ENCODE data around the gene TEX22. TPM values are rescaled to one million over a fixed set of nuclear protein-coding genes. Genes with fewer than 3 reads are reported as not detected.

Gene TEX22
- total RNA-seq, 1 experiment from 2014 or later = 4.1 TPM

- Mint-ChIP-seq H3K36me3 (ENCODE audit: insufficient read depth, unreplicated experiment) (peaks cover 6% of the 10 kb centered on the region), H3K4me3 (ENCODE audit: unreplicated experiment) (no peak overlapping the region), H3K9me3 (ENCODE audit: unreplicated experiment) (no peaks in the 10 kb centered on the region), H3K27ac (ENCODE audit: low read depth, unreplicated experiment) (no peak overlapping the region), H3K4me1 (ENCODE audit: insufficient read depth, unreplicated experiment) (no peaks in the 10 kb centered on the region), H3K27me3 (ENCODE audit: insufficient read depth, unreplicated experiment) (no peaks in the 10 kb centered on the region)
- intact Hi-C loops (cut with micrococcal nuclease) = loop anchor here (5.0 kb wide), 1 partner anchor 153 kb away; the partner anchor contains the start of gene TMEM121
- TF ChIP-seq, protein P1, sequence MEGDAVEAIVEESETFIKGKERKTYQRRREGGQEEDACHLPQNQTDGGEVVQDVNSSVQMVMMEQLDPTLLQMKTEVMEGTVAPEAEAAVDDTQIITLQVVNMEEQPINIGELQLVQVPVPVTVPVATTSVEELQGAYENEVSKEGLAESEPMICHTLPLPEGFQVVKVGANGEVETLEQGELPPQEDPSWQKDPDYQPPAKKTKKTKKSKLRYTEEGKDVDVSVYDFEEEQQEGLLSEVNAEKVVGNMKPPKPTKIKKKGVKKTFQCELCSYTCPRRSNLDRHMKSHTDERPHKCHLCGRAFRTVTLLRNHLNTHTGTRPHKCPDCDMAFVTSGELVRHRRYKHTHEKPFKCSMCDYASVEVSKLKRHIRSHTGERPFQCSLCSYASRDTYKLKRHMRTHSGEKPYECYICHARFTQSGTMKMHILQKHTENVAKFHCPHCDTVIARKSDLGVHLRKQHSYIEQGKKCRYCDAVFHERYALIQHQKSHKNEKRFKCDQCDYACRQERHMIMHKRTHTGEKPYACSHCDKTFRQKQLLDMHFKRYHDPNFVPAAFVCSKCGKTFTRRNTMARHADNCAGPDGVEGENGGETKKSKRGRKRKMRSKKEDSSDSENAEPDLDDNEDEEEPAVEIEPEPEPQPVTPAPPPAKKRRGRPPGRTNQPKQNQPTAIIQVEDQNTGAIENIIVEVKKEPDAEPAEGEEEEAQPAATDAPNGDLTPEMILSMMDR (IDR thresholded peaks at IDR 0.05; ENCODE audit: unreplicated experiment) = no peak
- no TSS peak for BruUV-seq (replicated peaks)
- CTCF ChIA-PET = interaction anchor here (0.6 to 5.1 kb wide), 4 partner anchors 23 to 141 kb away, joined by 3 to 38 read pairs (median 4); no protein-coding TSS in a partner anchor
- DNase-seq (ENCODE audit: unreplicated experiment) = peak; percentile 44
- POLR2A ChIA-PET = interaction anchor here (0.6 kb wide), 2 partner anchors 80 to 115 kb away, joined by 3 to 4 read pairs; no protein-coding TSS in a partner anchor
Observed at GRCh38 chr14:105374389-105374788, 23.9 kb upstream of the TEX22 start.

DNA sequence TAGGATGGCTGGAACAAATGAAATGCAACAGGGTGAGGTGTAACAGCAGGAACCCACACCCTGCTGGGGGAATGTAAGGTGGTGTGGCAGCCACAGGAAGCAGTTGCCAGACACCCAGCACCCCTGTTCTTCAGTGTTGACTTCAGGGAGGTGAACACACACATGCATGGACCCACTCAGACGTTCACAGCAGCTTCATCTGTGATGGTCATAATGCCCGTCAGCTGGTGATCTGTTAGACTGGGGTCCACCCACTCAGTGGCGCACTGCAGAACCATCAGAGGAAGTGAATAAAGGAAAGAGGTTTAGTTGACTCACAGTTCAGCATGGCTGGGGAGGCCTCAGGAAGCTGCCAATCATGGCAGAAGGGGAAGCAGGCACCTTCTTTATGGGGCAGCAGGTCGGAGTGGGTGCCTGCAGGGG is 22.7 kb upstream of the TEX22 start:
- H3K9me3 Mint-ChIP-seq (ENCODE audit: unreplicated experiment) = no peaks in the 10 kb centered on the region
- POLR2A ChIA-PET = interaction anchor here (1.7 kb wide), 1 partner anchor 10 kb away, joined by 4 read pairs; no protein-coding TSS in a partner anchor
- CTCF ChIA-PET = no interaction called here
- H3K4me1 Mint-ChIP-seq (ENCODE audit: insufficient read depth, unreplicated experiment) = no peaks in the 10 kb centered on the region
- no peaks in the 10 kb centered on the region for H3K36me3 Mint-ChIP-seq (ENCODE audit: insufficient read depth, unreplicated experiment)
- no peaks in the 10 kb centered on the region for H3K27me3 Mint-ChIP-seq (ENCODE audit: insufficient read depth, unreplicated experiment)
- TF ChIP-seq, protein P1 (IDR thresholded peaks at IDR 0.05; ENCODE audit: unreplicated experiment) = no peak
- BruUV-seq (replicated peaks) = no TSS peak
- no peak overlapping the region for H3K4me3 Mint-ChIP-seq (ENCODE audit: unreplicated experiment)
- intact Hi-C loops (cut with micrococcal nuclease) = no loop called here
- no peak for DNase-seq (ENCODE audit: unreplicated experiment)
- H3K27ac Mint-ChIP-seq (ENCODE audit: low read depth, unreplicated experiment) = no peak overlapping the region

GRCh38 chr14:105376521-105377440 is 21.6 kb upstream of the TEX22 start:
- Mint-ChIP-seq H3K36me3 (ENCODE audit: insufficient read depth, unreplicated experiment) (no peaks in the 10 kb centered on the region), H3K4me1 (ENCODE audit: insufficient read depth, unreplicated experiment) (no peaks in the 10 kb centered on the region), H3K27me3 (ENCODE audit: insufficient read depth, unreplicated experiment) (no peaks in the 10 kb centered on the region), H3K27ac (ENCODE audit: low read depth, unreplicated experiment) (no peak overlapping the region), H3K4me3 (ENCODE audit: unreplicated experiment) (no peak overlapping the region), H3K9me3 (ENCODE audit: unreplicated experiment) (no peaks in the 10 kb centered on the region)
- intact Hi-C loops (cut with micrococcal nuclease) = no loop called here
- no peak for DNase-seq (ENCODE audit: unreplicated experiment)
- ChIA-PET POLR2A (interaction anchor here (1.7 kb wide), 1 partner anchor 11 kb away, joined by 4 read pairs; no protein-coding TSS in a partner anchor), CTCF (interaction anchor here (1.7 kb wide), 1 partner anchor 27 kb away, joined by 5 read pairs; no protein-coding TSS in a partner anchor)
- BruUV-seq (replicated peaks) = no TSS peak
- TF ChIP-seq, protein P1 (IDR thresholded peaks at IDR 0.05; ENCODE audit: unreplicated experiment) = no peak

GRCh38 chr14:105377555-105378182 is 20.7 kb upstream of the TEX22 start:
- intact Hi-C loops (cut with micrococcal nuclease) = no loop called here
- Mint-ChIP-seq H3K27me3 (ENCODE audit: insufficient read depth, unreplicated experiment) (no peaks in the 10 kb centered on the region), H3K27ac (ENCODE audit: low read depth, unreplicated experiment) (no peak overlapping the region), H3K9me3 (ENCODE audit: unreplicated experiment) (no peaks in the 10 kb centered on the region), H3K36me3 (ENCODE audit: insufficient read depth, unreplicated experiment) (no peaks in the 10 kb centered on the region), H3K4me3 (ENCODE audit: unreplicated experiment) (no peak overlapping the region), H3K4me1 (ENCODE audit: insufficient read depth, unreplicated experiment) (no peaks in the 10 kb centered on the region)
- DNase-seq (ENCODE audit: unreplicated experiment) = no peak
- TF ChIP-seq, protein P1 (IDR thresholded peaks at IDR 0.05; ENCODE audit: unreplicated experiment) = no peak
- CTCF ChIA-PET = interaction anchor here (0.7 to 1.7 kb wide), 2 partner anchors 26 to 61 kb away, joined by 3 to 5 read pairs; no protein-coding TSS in a partner anchor
- POLR2A ChIA-PET = interaction anchor here (0.6 to 1.7 kb wide), 2 partner anchors 12 to 443 kb away, joined by 4 read pairs; no protein-coding TSS in a partner anchor
- no TSS peak for BruUV-seq (replicated peaks)
